Measurements from ENCODE around the gene CCDC174.

CCDC174 gene

GRCh38 chr3:14657579-14657978, 6.0 kb downstream of the CCDC174 start:
- DNase-seq = no peak

DNA sequence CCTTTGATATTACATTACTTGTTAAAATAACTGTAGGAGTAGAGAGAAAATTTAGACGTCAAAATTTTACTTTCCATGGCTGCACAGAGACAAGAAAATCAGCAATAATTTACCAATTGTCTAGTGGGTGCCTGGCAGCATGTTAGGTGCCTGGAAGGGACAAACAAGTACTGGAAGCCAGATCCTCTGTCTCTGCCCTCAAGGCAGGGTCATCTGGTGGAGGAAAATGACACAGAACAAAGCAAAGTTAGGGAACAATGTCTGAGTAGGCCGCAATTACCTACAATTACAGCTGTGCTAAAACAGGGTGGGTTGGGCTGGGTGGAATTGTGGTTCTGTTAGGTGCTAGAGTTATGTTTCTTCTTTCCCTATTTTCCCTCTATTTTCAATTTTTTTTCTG, 7.4 kb downstream of the CCDC174 start:
- no peak for DNase-seq

GRCh38 chr3:14660942-14661341, 9.4 kb downstream of the CCDC174 start:
- no peak for DNase-seq

DNA sequence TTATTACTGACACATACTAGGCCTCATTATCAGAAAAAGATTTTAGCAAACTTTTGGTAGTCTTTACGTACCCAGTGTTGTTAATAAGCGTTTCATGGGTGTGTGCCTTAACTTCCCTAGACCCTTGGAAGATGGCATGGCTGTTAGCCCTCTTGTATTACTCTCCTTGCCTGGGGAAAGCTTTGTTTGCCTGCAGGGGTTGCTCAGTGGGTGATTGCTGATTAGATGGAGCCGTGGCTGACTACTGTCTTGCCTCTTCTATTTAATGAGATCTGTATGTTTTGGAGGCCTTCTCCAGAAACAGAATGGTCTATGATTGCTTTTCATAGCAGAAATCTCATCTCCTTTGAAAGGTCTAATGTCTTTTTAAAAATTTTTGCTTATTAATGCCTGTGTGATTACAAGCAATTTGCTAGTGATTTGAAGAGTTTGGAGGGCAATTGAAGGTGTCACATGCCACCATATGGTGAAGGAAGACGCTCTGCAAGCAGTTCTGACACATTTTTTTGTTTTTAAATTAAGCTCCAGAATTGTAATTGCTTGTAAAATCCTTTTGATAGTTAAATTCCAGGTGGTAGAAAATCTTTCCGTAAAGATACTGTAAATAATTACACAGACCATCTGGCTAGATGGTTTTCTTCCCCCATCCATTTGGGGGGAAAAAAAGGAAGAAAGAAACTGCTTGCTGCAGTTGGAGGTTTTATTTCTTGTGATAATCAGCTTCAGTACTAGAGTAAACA, 12.0 kb downstream of the CCDC174 start:
- DNase-seq = no peak

DNA sequence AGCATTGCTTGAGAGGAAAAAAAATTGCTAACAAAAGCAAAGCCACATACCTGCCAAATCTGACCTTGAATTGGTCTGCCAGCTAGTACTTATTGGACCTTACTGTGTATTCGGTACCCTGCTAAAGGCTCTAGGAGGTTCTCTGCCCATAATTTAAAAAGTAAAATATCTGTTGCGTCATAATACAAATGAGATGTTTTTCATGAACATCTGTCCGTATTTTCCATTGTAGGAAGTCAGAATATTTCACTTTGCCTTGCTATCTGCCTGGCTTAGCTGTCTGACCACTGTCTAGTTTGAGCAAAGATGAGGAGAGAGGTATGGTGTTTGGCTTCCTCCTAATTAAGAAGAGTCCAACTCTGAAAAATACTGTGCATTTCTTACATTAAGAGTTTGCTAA, 12.6 kb downstream of the CCDC174 start:
- DNase-seq = no peak

GRCh38 chr3:14672588-14672987, 21.0 kb downstream of the CCDC174 start:
- DNase-seq = no peak

DNA sequence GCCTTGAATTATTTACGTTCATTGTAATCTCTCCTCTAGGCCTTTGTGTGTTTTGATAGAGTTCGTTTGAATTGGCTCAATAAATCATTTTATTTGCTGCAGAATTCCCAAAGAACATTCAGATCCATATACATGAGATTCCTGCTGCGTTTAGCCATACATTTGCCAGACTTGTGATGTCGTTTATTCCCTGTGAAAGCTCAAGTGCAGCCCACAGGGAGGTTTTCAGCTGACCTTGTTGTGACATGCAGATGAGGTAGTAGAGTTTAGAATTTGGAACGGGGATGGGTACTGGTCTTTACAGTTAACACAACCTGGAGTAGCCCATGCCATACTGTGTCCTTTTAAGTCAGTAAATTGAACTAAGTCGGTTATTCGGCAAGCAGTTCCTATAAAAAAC, 23.3 kb downstream of the CCDC174 start, which contains the start of gene C3orf20:
TSS of gene C3orf20 (plus strand) at position 301 of the 400 bp plus-strand sequence. CDS start 7,573 bp downstream, outside the sequence.
- no peak for DNase-seq

GRCh38 chr3:14676881-14677280, 25.3 kb downstream of the CCDC174 start:
- no peak for DNase-seq

DNA sequence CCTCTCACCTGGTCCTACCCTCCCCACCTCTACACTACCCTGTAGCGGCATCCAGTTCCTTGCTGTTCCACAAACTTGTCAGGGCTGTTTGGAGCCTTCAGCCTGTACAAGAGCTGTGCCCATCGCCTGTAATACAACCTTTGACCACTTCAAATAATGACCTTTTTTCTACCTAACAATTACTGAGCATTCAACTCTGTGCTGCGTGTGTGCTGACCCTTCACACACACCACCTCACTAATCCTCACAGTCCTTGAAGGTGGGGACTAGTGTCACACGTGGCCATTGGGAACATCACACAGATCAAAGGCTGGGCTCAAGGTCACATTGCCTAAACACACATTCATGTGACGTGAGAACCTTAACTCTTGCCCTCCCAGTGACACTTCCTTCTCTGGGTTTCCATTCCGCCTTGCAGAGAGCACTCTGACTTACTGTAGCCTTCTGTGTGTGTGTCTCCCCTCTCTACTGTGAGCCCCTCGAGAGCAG, 26.5 kb downstream of the CCDC174 start:
- DNase-seq = no peak

DNA sequence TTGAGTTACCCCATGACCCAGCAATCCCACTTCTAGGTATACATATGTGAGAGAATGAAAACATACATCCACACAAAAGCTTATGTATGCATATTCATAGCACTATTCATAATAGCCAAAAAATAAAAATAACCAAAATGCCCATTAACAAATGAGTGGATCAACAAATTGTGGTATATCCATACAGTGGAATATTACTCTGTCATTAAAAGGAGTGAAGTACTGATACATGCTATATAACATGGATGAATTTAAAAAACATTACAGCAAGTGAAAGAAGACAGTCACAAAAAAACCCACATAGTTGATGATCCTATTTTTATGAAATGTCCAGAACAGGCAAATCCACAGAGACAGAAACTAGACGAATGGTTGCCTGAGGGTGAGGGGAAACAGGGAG, 28.6 kb downstream of the CCDC174 start:
- no peak for DNase-seq

DNA sequence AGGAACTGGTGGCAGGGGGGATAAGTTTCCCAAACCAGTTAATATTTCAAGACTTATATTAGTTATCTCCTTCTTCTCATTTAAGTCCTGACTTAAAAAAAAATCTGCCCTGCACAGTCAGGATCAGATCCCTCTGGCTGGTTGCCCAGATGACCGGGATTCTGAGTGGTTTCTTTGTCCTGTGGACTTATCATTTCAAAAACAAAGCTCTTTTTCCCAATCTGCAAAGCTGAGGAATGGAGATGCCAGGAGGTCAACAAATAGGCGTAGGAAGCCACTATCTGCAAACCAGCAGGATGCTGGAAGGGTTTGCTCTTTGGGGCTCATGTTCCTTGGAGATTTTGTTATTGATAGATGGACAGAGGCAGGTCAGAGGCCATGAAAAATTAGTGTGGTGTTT, 29.2 kb downstream of the CCDC174 start:
- no peak for DNase-seq

- DNase-seq = no peak
Measured at GRCh38 chr3:14684447-14684846, 32.9 kb downstream of the CCDC174 start.

- DNase-seq = no peak
Measured at GRCh38 chr3:14685179-14685578, 33.6 kb downstream of the CCDC174 start.

GRCh38 chr3:14687360-14687759, 35.8 kb downstream of the CCDC174 start:
- DNase-seq = no peak

DNA sequence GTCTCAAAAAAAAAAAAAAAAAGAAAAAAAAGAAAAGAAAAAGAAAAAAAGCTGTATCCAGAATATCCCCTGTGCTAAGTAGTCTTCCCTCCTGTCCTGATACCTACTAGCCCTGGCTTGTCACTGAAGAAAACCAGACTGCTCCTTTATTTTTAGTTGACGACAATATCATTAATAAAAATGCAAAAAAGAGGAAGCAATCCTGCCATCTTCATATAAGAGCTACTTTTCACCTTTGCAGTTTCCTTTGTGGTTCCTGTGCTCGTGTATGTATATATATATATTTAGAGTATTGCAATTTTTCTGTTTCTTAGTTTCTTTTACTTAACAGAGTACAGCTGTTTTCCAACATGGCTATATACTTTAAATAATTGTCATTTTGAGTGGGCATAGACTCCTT, 37.0 kb downstream of the CCDC174 start:
- DNase-seq = no peak

DNA sequence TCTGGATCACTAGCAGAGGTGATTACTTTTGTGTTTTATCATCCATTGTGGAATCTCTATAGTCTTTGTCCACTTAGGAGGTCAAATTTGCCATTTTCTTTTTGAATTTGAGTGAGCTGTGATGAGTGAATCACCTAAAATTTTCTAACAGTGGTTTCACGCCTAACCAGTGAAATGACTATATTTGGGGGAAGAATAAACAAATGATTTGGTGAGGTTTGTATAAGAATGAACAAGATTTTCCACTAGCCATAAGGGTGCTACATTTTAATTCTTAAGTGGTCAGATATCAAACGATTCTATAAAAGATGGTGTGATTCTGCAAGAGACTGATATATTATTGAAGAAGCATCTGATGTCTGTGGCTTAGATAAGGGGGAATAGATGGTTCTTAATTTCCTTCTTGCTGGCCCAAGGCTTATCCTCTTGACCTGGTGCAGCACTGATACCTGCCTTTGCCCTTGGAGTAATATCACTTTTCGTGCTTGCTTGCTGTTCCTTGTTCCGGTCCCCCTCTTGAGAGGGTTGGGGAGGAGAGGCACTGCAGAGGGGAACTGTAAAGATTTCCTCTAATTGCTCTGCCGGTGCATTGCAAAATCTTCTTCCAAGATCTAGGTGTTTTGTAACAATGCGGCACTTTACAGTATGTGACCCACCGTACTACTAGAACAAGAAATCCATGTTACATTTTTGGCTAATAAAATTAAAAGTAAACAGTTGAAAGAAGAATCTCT, 37.9 kb downstream of the CCDC174 start:
- DNase-seq = no peak

GRCh38 chr3:14691239-14691638, 39.7 kb downstream of the CCDC174 start:
- no peak for DNase-seq

DNA sequence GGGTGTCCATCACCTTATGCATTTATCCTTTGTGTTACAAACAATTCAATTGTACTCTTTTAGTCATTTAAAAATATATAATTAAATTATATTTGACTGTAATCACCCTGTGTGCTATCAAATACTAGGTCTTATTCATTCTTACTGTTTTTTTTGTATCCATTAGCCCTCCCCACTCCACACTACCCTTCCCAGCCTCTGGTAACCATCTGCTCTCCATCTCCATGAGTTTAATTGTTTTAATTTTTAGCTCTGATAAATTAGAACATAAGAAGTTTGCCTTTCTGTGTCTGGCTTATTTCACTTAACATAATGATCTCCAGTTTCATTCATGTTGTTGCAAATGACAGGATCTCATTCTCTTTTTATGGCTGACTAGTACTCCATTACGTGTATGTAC, 40.2 kb downstream of the CCDC174 start:
- no peak for DNase-seq

DNA sequence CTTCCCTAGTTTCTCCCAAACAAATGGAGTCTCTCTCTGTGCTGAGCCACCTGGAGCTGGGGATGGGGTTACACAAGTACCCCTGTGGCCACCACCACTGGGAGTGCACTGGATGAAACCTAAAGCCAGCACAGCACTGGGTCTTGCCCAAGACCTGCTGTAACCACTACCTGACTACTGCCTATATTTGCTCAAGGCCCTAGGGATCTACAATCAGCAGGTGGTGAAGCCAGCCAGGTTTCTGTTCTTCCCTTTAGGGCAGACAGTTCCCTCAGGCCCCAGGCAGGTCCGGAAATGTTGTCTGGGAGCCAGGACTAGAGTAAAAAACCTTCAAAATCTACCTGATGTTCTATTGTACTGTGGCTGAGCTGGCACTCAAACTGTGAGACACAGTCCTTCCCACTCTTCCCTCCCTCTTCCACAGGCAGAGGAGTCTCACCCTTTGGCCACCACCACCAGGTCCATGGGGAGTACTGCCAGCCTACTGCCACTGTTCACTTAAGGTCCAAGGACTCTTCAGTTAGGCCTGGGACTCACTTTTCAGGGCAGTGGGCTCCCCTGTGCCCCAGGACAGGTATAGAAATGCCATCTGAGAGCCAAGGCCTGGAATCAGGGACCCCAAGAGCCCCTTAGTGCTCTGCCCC, 47.2 kb downstream of the CCDC174 start:
- DNase-seq = no peak

- no peak for DNase-seq
Measured at GRCh38 chr3:14699643-14700042, 48.1 kb downstream of the CCDC174 start.

GRCh38 chr3:14700891-14701290, 49.3 kb downstream of the CCDC174 start:
- DNase-seq = no peak

DNA sequence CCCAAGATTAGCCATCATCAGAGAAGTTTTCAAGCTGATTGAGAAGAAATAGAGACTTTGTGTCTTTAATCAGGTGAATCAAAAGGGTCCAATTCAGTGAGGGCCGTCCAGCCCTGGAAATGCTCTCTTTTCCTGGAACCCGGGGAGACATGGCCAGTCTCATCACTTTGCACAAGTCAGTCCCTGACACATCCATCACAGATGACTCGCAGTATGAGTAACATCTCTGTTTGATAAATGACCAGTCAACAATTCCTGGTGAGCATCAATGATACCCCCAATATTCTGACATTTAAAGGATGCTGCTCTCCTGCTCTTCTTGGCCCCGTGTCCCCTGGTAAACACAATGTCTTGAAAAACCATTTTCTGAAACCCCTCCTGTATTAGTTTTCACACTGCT, 50.1 kb downstream of the CCDC174 start:
- DNase-seq = no peak

DNA sequence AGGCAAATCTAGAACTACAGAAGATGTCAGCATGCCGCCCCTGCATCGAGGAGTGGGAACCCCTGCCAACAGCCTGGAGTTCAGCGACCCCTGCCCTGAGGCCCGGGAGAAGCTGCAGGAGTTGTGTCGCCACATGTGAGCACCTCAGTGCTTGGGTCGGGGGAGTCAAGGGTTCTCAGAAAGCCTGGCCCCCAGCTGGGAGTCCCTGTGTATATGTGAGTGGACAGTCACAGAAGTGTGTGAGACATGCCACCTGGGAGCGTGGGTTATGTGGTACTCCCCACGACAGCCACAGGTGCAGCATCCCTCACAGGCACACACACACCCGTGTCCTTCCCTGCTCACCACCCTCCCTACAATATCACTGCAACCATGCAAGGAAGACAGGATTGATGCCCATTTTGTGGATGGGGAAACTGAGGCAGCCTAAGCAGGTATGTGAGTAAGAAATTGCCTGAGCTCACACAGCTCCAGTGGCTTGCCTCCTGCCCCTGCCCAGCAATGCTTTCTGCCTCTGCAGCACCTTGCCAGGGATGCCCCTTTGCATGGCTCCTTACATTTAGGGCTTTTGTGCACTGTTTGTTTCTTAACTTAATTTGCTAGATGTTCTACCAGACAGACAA, 51.7 kb downstream of the CCDC174 start:
- no peak for DNase-seq

All from NCI-H187 treated with DMSO at 0.1 percent for 48 hours (cell line).